B cell (primary cell): ENCODE measurements around the gene MTHFSD.

Experiments used
- EZH2 ChIP-seq: IDR thresholded peaks from 2 replicates; pipeline ENCODE4 v1.6.1; 2012; ENCODE audit warnings: borderline replicate concordance, low read depth, mild to moderate bottlenecking, moderate library complexity, low read length; ENCODE audit not compliant: insufficient read depth, poor library complexity, severe bottlenecking
- TF ChIP-seq, protein P1 (sequence below): fragments of 200-600 bp; IDR thresholded peaks from one replicate; pipeline ENCODE4 v1.8.0; 2022; ENCODE audit warnings: antibody characterized with exemption, mild to moderate bottlenecking

DNA sequence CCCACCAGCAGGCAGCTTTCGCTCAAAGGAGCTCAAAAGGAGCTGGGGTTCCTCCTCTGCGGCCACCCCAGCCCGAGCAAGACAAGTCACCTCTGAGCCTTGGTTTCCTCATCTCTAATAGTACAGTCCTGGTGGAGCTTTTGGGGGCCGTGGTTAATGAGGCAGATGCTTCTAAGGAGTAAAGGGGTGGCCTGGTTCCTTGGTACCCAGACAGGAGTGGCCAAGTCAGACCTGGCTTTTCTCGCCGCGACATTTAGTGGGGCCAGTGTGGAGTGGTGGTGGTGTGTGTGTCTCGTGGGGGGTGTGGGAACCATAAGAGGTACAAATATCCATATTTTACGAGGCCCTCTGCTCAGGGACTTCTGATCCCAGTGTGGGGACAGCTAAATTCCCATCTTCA is 38.0 kb downstream of the MTHFSD start:
- TF ChIP-seq EZH2, result no peak
- TF ChIP-seq, protein P1, sequence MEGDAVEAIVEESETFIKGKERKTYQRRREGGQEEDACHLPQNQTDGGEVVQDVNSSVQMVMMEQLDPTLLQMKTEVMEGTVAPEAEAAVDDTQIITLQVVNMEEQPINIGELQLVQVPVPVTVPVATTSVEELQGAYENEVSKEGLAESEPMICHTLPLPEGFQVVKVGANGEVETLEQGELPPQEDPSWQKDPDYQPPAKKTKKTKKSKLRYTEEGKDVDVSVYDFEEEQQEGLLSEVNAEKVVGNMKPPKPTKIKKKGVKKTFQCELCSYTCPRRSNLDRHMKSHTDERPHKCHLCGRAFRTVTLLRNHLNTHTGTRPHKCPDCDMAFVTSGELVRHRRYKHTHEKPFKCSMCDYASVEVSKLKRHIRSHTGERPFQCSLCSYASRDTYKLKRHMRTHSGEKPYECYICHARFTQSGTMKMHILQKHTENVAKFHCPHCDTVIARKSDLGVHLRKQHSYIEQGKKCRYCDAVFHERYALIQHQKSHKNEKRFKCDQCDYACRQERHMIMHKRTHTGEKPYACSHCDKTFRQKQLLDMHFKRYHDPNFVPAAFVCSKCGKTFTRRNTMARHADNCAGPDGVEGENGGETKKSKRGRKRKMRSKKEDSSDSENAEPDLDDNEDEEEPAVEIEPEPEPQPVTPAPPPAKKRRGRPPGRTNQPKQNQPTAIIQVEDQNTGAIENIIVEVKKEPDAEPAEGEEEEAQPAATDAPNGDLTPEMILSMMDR, result no peak
